B cell (primary cell): ENCODE data around the gene NHSL2.

ENCODE experiments used
- EZH2 ChIP-seq: IDR thresholded peaks from 2 replicates; pipeline ENCODE4 v1.6.1; 2012; ENCODE audit warnings: borderline replicate concordance, low read depth, mild to moderate bottlenecking, moderate library complexity, low read length; ENCODE audit not compliant: insufficient read depth, poor library complexity, severe bottlenecking
- TF ChIP-seq, protein P1 (sequence below): fragments of 200-600 bp; IDR thresholded peaks from one replicate; pipeline ENCODE4 v1.8.0; 2022; ENCODE audit warnings: antibody characterized with exemption, mild to moderate bottlenecking

DNA sequence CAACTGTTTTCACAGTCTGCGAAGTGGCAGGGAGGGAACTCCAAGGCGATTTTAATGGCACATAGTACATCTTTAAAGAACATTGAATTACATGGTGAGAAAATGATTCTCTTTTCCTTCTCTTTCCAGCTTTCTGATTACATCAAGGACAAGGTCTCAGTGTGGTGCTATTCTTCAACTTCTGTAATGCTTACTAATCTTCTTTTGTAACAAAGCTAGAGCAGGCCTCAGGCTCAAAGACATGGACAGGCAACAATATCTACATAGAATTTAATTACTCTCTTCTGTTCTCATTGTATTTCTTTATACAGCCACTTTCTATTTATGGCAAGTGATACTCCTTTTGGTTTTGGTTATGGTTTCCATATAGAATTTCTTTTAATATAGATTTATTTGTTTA is 172.6 kb downstream of the NHSL2 start:
- TF ChIP-seq, protein P1, sequence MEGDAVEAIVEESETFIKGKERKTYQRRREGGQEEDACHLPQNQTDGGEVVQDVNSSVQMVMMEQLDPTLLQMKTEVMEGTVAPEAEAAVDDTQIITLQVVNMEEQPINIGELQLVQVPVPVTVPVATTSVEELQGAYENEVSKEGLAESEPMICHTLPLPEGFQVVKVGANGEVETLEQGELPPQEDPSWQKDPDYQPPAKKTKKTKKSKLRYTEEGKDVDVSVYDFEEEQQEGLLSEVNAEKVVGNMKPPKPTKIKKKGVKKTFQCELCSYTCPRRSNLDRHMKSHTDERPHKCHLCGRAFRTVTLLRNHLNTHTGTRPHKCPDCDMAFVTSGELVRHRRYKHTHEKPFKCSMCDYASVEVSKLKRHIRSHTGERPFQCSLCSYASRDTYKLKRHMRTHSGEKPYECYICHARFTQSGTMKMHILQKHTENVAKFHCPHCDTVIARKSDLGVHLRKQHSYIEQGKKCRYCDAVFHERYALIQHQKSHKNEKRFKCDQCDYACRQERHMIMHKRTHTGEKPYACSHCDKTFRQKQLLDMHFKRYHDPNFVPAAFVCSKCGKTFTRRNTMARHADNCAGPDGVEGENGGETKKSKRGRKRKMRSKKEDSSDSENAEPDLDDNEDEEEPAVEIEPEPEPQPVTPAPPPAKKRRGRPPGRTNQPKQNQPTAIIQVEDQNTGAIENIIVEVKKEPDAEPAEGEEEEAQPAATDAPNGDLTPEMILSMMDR = no peak
- no peak for TF ChIP-seq EZH2
